HepG2 (cell line): Measurements from ENCODE around the gene NWD2. TPM values are rescaled to one million over a fixed set of nuclear protein-coding genes. Genes with fewer than 3 reads are reported as not detected.

Experiments
- ATAC-seq: fragments of 200-7000 bp; cut with Tn5 transposase; 3 replicates; pipeline ENCODE4 v1.9.1; 2020; ENCODE audit warnings: mild to moderate bottlenecking, moderate library complexity
- BruUV-seq: library from RNA; stranded (reverse); fragments of 400-500 nt; replicated peaks from 2 replicates; lab custom pipeline; 2021; lab: Mats Ljungman, UMichigan
- CTCF ChIA-PET: fragments of 300-600 bp; formaldehyde crosslinking; extraction: SDS; loops from one replicate; lab custom pipeline; 2021; ENCODE audit warnings: low total read pairs, inconsistent platforms, low intra/inter-chr PET ratio; lab: Yijun Ruan, JAX
- POLR2A ChIA-PET: fragments of 350-600 bp; sonication (Branson Sonifier 250); formaldehyde crosslinking; loops from one replicate; lab custom pipeline; 2020; ENCODE audit warnings: antibody characterized with exemption, inconsistent platforms; lab: Yijun Ruan, JAX
- DNase-seq: peaks from one replicate; pipeline ENCODE4 v3.0.0-alpha.2; 2015; ENCODE audit warnings: low spot score
- FAIRE-seq: peaks from 3 replicates; lab custom pipeline; 2011; peaks lifted over from hg19 to GRCh38; lab: Jason Lieb, UNC
- H2AFZ ChIP-seq: one replicate; pipeline ENCODE4 v1.6.1; 2011; ENCODE audit warnings: low read length, inconsistent platforms
- H3K27ac ChIP-seq: fragments of 300-600 bp; 3 replicates; pipeline ENCODE4 v1.8.0; 2011; ENCODE audit warnings: mixed run types, mild to moderate bottlenecking, mixed read lengths, low read length, inconsistent platforms; ENCODE audit not compliant: insufficient read depth; ENCODE audit errors: extremely low read length
- H3K27me3 ChIP-seq, 2 experiments: fragments of 200-600 bp in 1 of 2; 2 replicates in 1 of 2; 3 replicates in 1 of 2; pipeline versions ENCODE4 v1.6.0 to v1.8.0; 2011; ENCODE audit warnings: low read length in 2 of 2, mild to moderate bottlenecking in 2 of 2, moderate library complexity in 2 of 2, inconsistent platforms in 1 of 2; ENCODE audit not compliant: insufficient read depth in 2 of 2, control insufficient read depth in 1 of 2
- H3K36me3 ChIP-seq, 2 experiments: fragments of 200-600 bp in 1 of 2; replicated peaks in 1 of 2; 2 replicates in 1 of 2; 3 replicates in 1 of 2; pipeline versions ENCODE4 v1.5.1 to v1.8.0; 2011; ENCODE audit warnings: low read length in 2 of 2, inconsistent platforms in 1 of 2; ENCODE audit not compliant: insufficient read depth in 2 of 2, control insufficient read depth in 1 of 2
- H3K4me1 ChIP-seq: 2 replicates; pipeline ENCODE4 v1.5.1; 2012; ENCODE audit warnings: low read length, inconsistent platforms; ENCODE audit not compliant: insufficient read depth
- H3K4me2 ChIP-seq: 2 replicates; pipeline ENCODE4 v1.6.0; 2011; ENCODE audit warnings: low read depth, low read length, inconsistent platforms
- H3K4me3 ChIP-seq, 3 experiments: fragments of 200-600 bp in 1 of 3; sonication (generic), shearing (Covaris generic) in 1 of 3; replicated peaks in 1 of 3; 2 replicates each; pipeline ENCODE4 v1.5.1; 2011 to 2016; ENCODE audit warnings: low read length in 3 of 3, inconsistent platforms in 2 of 3, low read depth in 2 of 3, mild to moderate bottlenecking in 2 of 3, control low read depth in 1 of 3, mixed read lengths in 1 of 3; ENCODE audit not compliant: insufficient read depth in 1 of 3
- H3K79me2 ChIP-seq: one replicate; pipeline ENCODE4 v1.6.1; 2011; ENCODE audit warnings: low read length, inconsistent platforms; ENCODE audit not compliant: insufficient read depth
- H3K9ac ChIP-seq: 2 replicates; pipeline ENCODE4 v1.6.0; 2011; ENCODE audit warnings: mild to moderate bottlenecking, low read depth, low read length, inconsistent platforms; ENCODE audit not compliant: insufficient read depth
- H3K9me3 ChIP-seq: 2 replicates; pipeline ENCODE4 v1.5.1; 2012; ENCODE audit warnings: mild to moderate bottlenecking, low read length
- H4K20me1 ChIP-seq: 2 replicates; pipeline ENCODE4 v1.6.0; 2011; ENCODE audit warnings: inconsistent platforms, mild to moderate bottlenecking, low read length, moderate library complexity; ENCODE audit not compliant: insufficient read depth
- DNMT3B ChIP-seq: conservative IDR thresholded peaks from 2 replicates; pipeline ENCODE4 v1.6.1; 2016; ENCODE audit warnings: missing biosample characterization, control low read depth
- FOXO1 ChIP-seq: sonication (generic); formaldehyde crosslinking; IDR thresholded peaks from 2 replicates; pipeline ENCODE4 v1.4.0; 2020; ENCODE audit warnings: missing genetic modification reagents
- POLR2G ChIP-seq: fragments of 200-400 bp; formaldehyde crosslinking; IDR thresholded peaks from 2 replicates; pipeline ENCODE4 v1.6.1; 2018; ENCODE audit warnings: mild to moderate bottlenecking, low read depth, low read length, moderate library complexity
- SP2 ChIP-seq: sonication (generic); formaldehyde crosslinking; IDR thresholded peaks from 2 replicates; pipeline ENCODE4 v1.5.1; 2020; ENCODE audit warnings: mild to moderate bottlenecking, missing genetic modification reagents
- ZNF75D ChIP-seq: sonication (generic); formaldehyde crosslinking; IDR thresholded peaks from 2 replicates; pipeline ENCODE4 v1.8.1; 2023; ENCODE audit warnings: missing genetic modification reagents, mild to moderate bottlenecking, borderline replicate concordance
- ZNF777 ChIP-seq: sonication (generic); formaldehyde crosslinking; IDR thresholded peaks from 2 replicates; pipeline ENCODE4 v1.4.0; 2020; ENCODE audit warnings: missing genetic modification reagents
- WGBS: methylation state at CpG from one replicate; pipeline ENCODE4 v1.1.6; 2017; ENCODE audit warnings: low lambda C conversion rate; 5-methylcytosine and 5-hydroxymethylcytosine counted together
- in situ Hi-C: cut with HindIII; loops from 2 replicates; pipeline ENCODE4 v1.10.0; 2017; ENCODE audit warnings: low pct_unique_long_range_greater_than_20kb; ENCODE audit not compliant: extremely low pct_ligation_motif_present
- intact Hi-C: fragments of 100-400 bp; cut with micrococcal nuclease; formaldehyde crosslinking; loops from one replicate; pipeline ENCODE4 v1.10.0; 2022; ENCODE audit not compliant: unreplicated experiment
- polyA plus RNA-seq, 8 experiments: library from polyadenylated mRNA; depleted of rRNA in 3 of 8; stranded (reverse) in 7 of 8; unstranded in 1 of 8; fragments of >200 nt; fragmentation: Illumina TruSeq in 4 of 8; extraction: Trizol in 4 of 8; gene quantifications; 2 replicates each; pipeline versions ENCODE4 v1.2.1 to v1.2.3, GENCODE V29; 2011 to 2016; ENCODE audit warnings: low read depth in 4 of 8, missing spikeins in 1 of 8, mixed read lengths in 1 of 8; ENCODE audit not compliant: insufficient read depth in 1 of 8
- total RNA-seq, 5 experiments: library from RNA; depleted of rRNA; stranded (reverse); fragments of >200 nt; fragmentation: Illumina TruSeq; extraction: Trizol; gene quantifications; 2 replicates each; pipeline ENCODE4 v1.2.3, GENCODE V29; 2016; ENCODE audit warnings: low read depth in 1 of 5
- TF ChIP-seq, protein P1 (sequence below), 2 experiments: sonication (generic) in 1 of 2; formaldehyde crosslinking in 1 of 2; IDR thresholded peaks; 2 replicates each; pipeline versions ENCODE4 v1.5.1 to v1.6.1; 2011 to 2020; ENCODE audit warnings: borderline replicate concordance in 1 of 2, low read depth in 1 of 2, low read length in 1 of 2, mild to moderate bottlenecking in 1 of 2, missing genetic modification reagents in 1 of 2, moderate library complexity in 1 of 2
- TF ChIP-seq, protein P2 (sequence below): sonication (generic); formaldehyde crosslinking; IDR thresholded peaks from 2 replicates; pipeline ENCODE4 v1.5.1; 2020; ENCODE audit warnings: mild to moderate bottlenecking, moderate library complexity, missing genetic modification reagents
- TF ChIP-seq, protein P3 (sequence below): sonication (generic); formaldehyde crosslinking; IDR thresholded peaks from 2 replicates; pipeline ENCODE4 v1.4.0; 2020; ENCODE audit warnings: mild to moderate bottlenecking, missing genetic modification reagents

Gene NWD2
- total and polyA plus RNA-seq, 2 of the 13 experiments (the other 11 are each of a cell fraction or from before 2014, with no cell fraction given): not detected

GRCh38 chr4:37464373-37465128 lies 220.0 kb downstream of the NWD2 start (continued):
- TF ChIP-seq, protein P1, sequence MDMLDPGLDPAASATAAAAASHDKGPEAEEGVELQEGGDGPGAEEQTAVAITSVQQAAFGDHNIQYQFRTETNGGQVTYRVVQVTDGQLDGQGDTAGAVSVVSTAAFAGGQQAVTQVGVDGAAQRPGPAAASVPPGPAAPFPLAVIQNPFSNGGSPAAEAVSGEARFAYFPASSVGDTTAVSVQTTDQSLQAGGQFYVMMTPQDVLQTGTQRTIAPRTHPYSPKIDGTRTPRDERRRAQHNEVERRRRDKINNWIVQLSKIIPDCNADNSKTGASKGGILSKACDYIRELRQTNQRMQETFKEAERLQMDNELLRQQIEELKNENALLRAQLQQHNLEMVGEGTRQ (IDR thresholded peaks at IDR 0.05; ENCODE audit: low read depth, low read length): no peak
- TF ChIP-seq, protein P1 (CRISPR knock-in tag; IDR thresholded peaks at IDR 0.05; ENCODE audit: borderline replicate concordance): no peak
- TF ChIP-seq SP2 (no peak), FOXO1 (CRISPR knock-in tag) (no peak), POLR2G (no peak), ZNF777 (CRISPR knock-in tag) (no peak)

DNA sequence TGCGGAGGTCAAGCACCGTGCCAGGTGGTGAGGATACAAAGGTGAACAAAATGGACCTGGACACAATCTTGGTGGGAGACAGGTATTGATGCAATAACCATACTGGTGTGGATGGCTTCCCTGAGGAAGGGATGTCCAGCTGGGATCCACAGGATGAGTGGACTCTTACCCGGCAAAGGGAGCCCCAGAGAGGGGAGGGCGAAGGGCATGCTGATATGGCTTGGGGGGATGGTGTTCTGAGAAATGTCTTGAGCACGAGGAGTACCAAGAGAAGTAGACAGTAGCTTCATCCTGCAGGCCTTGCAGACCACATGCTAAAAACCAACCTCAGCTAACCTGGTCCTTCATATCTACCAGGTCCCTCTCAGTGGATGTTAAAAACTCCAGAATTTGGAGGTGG lies 220.8 kb downstream of the NWD2 start:
- no peaks in the 10 kb centered on the region for H4K20me1 ChIP-seq
- no peak overlapping the region for H3K4me3 ChIP-seq
- ATAC-seq (no peak), DNase-seq (no peak), FAIRE-seq (no peak)
- BruUV-seq: no TSS peak
- H3K9me3 ChIP-seq: no peaks in the 10 kb centered on the region
- TF ChIP-seq, protein P2, sequence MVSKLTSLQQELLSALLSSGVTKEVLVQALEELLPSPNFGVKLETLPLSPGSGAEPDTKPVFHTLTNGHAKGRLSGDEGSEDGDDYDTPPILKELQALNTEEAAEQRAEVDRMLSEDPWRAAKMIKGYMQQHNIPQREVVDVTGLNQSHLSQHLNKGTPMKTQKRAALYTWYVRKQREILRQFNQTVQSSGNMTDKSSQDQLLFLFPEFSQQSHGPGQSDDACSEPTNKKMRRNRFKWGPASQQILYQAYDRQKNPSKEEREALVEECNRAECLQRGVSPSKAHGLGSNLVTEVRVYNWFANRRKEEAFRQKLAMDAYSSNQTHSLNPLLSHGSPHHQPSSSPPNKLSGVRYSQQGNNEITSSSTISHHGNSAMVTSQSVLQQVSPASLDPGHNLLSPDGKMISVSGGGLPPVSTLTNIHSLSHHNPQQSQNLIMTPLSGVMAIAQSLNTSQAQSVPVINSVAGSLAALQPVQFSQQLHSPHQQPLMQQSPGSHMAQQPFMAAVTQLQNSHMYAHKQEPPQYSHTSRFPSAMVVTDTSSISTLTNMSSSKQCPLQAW (CRISPR knock-in tag): no peak
- TF ChIP-seq, protein P3, sequence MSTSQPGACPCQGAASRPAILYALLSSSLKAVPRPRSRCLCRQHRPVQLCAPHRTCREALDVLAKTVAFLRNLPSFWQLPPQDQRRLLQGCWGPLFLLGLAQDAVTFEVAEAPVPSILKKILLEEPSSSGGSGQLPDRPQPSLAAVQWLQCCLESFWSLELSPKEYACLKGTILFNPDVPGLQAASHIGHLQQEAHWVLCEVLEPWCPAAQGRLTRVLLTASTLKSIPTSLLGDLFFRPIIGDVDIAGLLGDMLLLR (CRISPR knock-in tag): no peak
- TF ChIP-seq DNMT3B (CRISPR knock-in tag) (no peak), ZNF75D (CRISPR knock-in tag) (no peak)
- no peaks in the 10 kb centered on the region for H3K79me2 ChIP-seq
- no peak overlapping the region for H2AFZ ChIP-seq
- CTCF ChIA-PET: no interaction called here
- 41% methylated on average over 5 of the region's 5 CpGs for WGBS
- no peak overlapping the region for H3K4me2 ChIP-seq
- POLR2A ChIA-PET: no interaction called here
- H3K9ac ChIP-seq: no peak overlapping the region
- H3K36me3 ChIP-seq: no peaks in the 10 kb centered on the region
- H3K27me3 ChIP-seq: no peaks in the 10 kb centered on the region
- H3K27ac ChIP-seq: no peak overlapping the region
- intact Hi-C loops: no loop called here
- no peaks in the 10 kb centered on the region for H3K4me1 ChIP-seq
- in situ Hi-C loops: no loop called here
